VCaP (cell line): ENCODE measurements around the gene TSNAXIP1.

Experiments
- H3K27ac ChIP-seq: fragments of 450-650 bp; 2 replicates; pipeline ENCODE4 v1.5.1; 2017
- TF ChIP-seq, protein P1 (sequence below): fragments of 450-650 bp; conservative IDR thresholded peaks from 2 replicates; pipeline ENCODE4 v1.5.1; 2017; ENCODE audit warnings: mild to moderate bottlenecking, moderate library complexity

TSNAXIP1 gene

DNA sequence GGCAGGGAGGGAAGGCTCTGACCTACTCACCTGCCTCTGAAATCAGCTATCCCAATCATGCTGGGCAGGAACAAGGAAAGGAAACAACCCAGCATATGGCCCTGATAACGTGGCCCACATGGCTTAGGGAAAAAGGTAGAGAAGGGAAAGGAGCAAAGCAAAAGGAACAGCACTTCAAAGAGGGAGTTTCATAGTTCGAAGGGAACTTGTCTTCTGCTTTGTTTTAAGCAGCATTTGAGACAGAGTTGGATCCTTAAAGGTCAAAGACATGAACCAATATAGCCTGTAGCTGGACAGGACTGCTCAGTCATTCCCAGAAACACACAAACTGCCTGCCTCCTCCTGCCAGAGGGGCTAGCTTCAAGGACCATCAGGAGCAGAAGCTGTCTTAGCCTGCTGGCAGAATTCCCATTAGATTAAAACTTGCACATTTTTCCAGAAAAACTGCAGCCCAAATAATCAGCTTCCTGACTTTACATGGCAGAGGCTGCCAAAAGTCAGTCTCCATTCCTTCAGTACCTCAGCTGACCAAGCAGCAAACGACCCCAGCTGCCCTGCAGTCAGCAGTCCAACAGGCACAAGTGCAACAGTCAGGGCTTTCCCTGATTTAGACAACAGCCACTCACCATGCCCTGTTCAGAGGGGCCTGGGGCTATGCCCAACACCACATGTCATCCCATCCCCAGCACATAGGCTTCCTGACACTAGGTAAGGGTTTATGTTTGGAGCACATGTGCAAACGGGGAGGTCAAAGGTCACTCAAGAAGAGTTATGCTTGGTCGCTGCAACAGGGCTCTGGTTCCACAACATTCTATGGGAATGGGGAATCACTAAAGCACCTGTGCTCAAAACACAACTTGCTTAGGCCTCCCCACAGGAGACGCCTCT lies 32.9 kb upstream of the TSNAXIP1 start:
- TF ChIP-seq, protein P1, sequence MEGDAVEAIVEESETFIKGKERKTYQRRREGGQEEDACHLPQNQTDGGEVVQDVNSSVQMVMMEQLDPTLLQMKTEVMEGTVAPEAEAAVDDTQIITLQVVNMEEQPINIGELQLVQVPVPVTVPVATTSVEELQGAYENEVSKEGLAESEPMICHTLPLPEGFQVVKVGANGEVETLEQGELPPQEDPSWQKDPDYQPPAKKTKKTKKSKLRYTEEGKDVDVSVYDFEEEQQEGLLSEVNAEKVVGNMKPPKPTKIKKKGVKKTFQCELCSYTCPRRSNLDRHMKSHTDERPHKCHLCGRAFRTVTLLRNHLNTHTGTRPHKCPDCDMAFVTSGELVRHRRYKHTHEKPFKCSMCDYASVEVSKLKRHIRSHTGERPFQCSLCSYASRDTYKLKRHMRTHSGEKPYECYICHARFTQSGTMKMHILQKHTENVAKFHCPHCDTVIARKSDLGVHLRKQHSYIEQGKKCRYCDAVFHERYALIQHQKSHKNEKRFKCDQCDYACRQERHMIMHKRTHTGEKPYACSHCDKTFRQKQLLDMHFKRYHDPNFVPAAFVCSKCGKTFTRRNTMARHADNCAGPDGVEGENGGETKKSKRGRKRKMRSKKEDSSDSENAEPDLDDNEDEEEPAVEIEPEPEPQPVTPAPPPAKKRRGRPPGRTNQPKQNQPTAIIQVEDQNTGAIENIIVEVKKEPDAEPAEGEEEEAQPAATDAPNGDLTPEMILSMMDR, result no peak
- H3K27ac ChIP-seq, result no peak overlapping the region; the same call in 1 of the 2 replicates

- TF ChIP-seq, protein P1, result no peak
- no peak overlapping the region for H3K27ac ChIP-seq
Measured at GRCh38 chr16:67774457-67774853, 32.2 kb upstream of the TSNAXIP1 start.

GRCh38 chr16:67775273-67775672 lies 31.4 kb upstream of the TSNAXIP1 start:
- no peak overlapping the region for H3K27ac ChIP-seq

DNA sequence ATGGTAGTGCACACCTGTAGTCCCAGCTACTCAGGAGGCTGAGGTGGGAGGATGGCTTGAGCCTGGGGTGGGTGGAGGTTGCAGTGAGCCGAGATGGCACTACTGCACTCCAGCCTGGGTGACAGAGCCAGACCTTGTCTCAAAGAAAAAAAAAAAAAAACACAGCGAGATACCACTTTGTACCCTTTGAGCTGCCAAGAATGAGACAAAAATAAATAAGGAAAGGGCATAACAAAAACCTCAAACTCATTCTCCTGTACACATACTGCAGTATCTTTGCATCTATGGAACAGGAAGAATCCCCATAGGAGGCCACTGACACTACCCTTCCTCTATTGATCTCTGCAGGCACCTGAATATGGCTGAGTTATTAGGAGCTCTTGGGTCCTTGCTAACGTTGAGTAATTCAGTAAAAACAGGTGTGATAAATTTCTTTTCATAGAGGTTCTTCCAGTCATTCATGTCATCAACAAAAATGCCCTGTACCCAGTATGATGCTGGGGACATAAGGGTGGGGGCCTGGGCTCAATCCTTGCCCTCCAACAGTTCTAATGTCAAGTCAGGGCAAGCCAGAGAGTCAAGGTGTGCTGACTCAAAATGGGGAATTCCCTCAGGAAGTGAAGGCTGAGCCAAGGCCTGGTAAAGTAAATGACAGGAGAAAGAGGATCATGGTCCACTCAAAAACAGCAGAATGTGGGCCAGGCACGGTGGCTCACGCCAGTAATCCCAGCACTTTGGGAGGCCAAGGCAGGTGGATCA lies 27.3 kb upstream of the TSNAXIP1 start:
- TF ChIP-seq, protein P1, result no peak
- H3K27ac ChIP-seq, result peak overlapping the region; percentile 58

More at GRCh38 chr16:67775273-67775672, 31.4 kb upstream of the TSNAXIP1 start:
- TF ChIP-seq, protein P1, result no peak

DNA sequence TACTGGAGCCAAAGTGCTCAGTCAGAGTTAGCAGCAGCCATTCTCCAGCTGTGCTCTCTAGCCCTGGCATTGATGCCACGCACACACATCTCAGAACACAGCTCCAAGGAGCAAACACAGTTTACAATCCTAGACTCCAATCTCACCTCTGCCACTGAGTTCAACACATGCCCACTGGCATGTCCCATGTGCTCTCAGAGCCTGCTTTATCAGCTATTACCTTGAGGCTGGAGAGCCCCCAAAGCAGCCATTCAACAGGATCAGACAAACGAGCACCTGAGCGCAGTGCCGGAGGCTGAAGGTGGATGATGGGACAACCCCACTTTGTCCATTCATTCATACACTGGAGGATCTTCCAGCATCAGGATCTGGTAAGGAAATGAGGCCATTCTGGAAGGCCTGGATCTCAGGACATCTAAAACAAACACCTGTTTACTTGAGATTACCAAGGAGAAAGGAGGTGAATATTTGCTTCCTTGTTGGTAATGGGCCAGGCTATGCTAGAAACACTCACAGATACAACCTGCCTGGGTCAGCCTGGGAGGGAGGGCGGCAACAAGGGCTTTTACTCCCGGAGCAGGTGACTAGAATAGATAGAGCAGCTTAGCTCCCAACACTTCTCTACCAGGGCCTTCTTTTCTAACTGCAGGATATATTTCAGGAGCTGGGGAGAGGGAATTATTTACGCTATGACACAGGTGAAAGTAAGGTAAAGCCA lies 25.7 kb upstream of the TSNAXIP1 start:
- peak overlapping the region; percentile 58; the same call in 1 of the 2 replicates for H3K27ac ChIP-seq

DNA sequence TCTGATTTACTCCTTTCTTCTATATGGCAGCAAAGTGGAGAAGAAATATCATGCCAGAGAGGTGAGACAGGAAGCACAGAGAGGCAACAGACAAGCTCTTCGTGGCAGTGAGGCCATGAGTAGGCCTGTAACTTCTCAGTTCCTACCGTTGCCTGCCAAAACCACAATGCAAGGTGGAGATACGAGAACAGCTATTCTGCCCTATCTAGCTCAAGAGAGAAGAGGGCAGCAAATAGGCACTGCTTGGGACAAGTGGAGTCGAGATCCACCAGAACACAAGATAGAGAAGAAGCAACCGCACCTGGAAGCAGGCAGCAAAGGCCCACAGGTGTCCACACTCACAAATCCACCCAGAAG lies 25.1 kb upstream of the TSNAXIP1 start:
- peak overlapping the region; percentile 58; the same call in 1 of the 2 replicates for H3K27ac ChIP-seq
- TF ChIP-seq, protein P1, result no peak

More for the DNA sequence above, 25.7 kb upstream of the TSNAXIP1 start:
- TF ChIP-seq, protein P1, result no peak
